Parathyroid adenoma (tissue), 2 donors: ENCODE measurements around the gene CNNM4.

Experiments used
- H2AFZ ChIP-seq: fragments of 300-600 bp; sonication (generic); one replicate; pipeline ENCODE4 v1.7.0; 2017; ENCODE audit warnings: antibody characterized with exemption, mild to moderate bottlenecking
- H3K27ac ChIP-seq: fragments of 300-600 bp; sonication (generic); one replicate; pipeline ENCODE4 v1.7.0; 2017
- H3K27me3 ChIP-seq: fragments of 300-600 bp; sonication (generic); one replicate; pipeline ENCODE4 v1.7.0; 2017; ENCODE audit warnings: low read length; ENCODE audit not compliant: control insufficient read depth, insufficient read depth
- H3K36me3 ChIP-seq: fragments of 300-600 bp; sonication (generic); one replicate; pipeline ENCODE4 v1.7.0; 2017; ENCODE audit warnings: low read length; ENCODE audit not compliant: control insufficient read depth, insufficient read depth
- H3K4me1 ChIP-seq: fragments of 300-600 bp; sonication (generic); one replicate; pipeline ENCODE4 v1.7.0; 2017; ENCODE audit warnings: control low read depth
- H3K4me2 ChIP-seq: fragments of 300-600 bp; sonication (generic); one replicate; pipeline ENCODE4 v1.7.0; 2017; ENCODE audit warnings: low read length
- H3K4me3 ChIP-seq: fragments of 300-600 bp; sonication (generic); one replicate; pipeline ENCODE4 v1.7.0; 2017; ENCODE audit warnings: low read depth, low read length
- H3K79me2 ChIP-seq: fragments of 300-600 bp; sonication (generic); one replicate; pipeline ENCODE4 v1.7.0; 2017; ENCODE audit warnings: control low read depth
- H3K9ac ChIP-seq: fragments of 300-600 bp; sonication (generic); one replicate; pipeline ENCODE4 v1.7.0; 2017; ENCODE audit warnings: mild to moderate bottlenecking
- H3K9me3 ChIP-seq: fragments of 300-600 bp; sonication (generic); one replicate; pipeline ENCODE4 v1.7.0; 2017; ENCODE audit warnings: low read length; ENCODE audit not compliant: control insufficient read depth
- CTCF ChIP-seq: fragments of 300-600 bp; sonication (generic); IDR thresholded peaks from one replicate; pipeline ENCODE4 v1.7.0; 2017; ENCODE audit warnings: antibody characterized with exemption, mild to moderate bottlenecking
- donor health status: primary hyperparathyroidism.

Gene CNNM4

GRCh38 chr2:96826546-96827278 lies 66.0 kb downstream of the CNNM4 start:
- Histone ChIP-seq H3K9ac (no peak overlapping the region), H3K9me3 (no peaks in the 10 kb centered on the region), H3K36me3 (no peaks in the 10 kb centered on the region), H3K4me1 (peaks cover 6% of the 10 kb centered on the region), H3K27ac (no peak overlapping the region), H2AFZ (no peak overlapping the region), H3K4me2 (no peak overlapping the region), H3K4me3 (no peak overlapping the region), H3K27me3 (no peaks in the 10 kb centered on the region), H3K79me2 (peaks cover 13% of the 10 kb centered on the region)
- TF ChIP-seq CTCF = no peak

- no peaks in the 10 kb centered on the region for H3K27me3 ChIP-seq
- H3K36me3 ChIP-seq = no peaks in the 10 kb centered on the region
- peaks cover 9% of the 10 kb centered on the region for H3K79me2 ChIP-seq
- H3K4me3 ChIP-seq = no peak overlapping the region
- H3K9me3 ChIP-seq = no peaks in the 10 kb centered on the region
- TF ChIP-seq CTCF = no peak
- H3K4me1 ChIP-seq = peaks cover 13% of the 10 kb centered on the region
- H2AFZ ChIP-seq = no peak overlapping the region
- H3K27ac ChIP-seq = no peak overlapping the region
- no peak overlapping the region for H3K4me2 ChIP-seq
- H3K9ac ChIP-seq = no peak overlapping the region
These were observed 67.7 kb downstream of the CNNM4 start for GRCh38 chr2:96828436-96828835.

GRCh38 chr2:96828874-96829273 lies 68.2 kb downstream of the CNNM4 start:
- H3K9ac ChIP-seq = no peak overlapping the region
- no peak overlapping the region for H3K4me3 ChIP-seq
- peaks cover 15% of the 10 kb centered on the region for H3K4me1 ChIP-seq
- H3K79me2 ChIP-seq = peaks cover 9% of the 10 kb centered on the region
- TF ChIP-seq CTCF = no peak
- no peaks in the 10 kb centered on the region for H3K27me3 ChIP-seq
- H3K4me2 ChIP-seq = no peak overlapping the region
- H2AFZ ChIP-seq = no peak overlapping the region
- H3K27ac ChIP-seq = no peak overlapping the region
- no peaks in the 10 kb centered on the region for H3K36me3 ChIP-seq
- H3K9me3 ChIP-seq = no peaks in the 10 kb centered on the region

GRCh38 chr2:96830044-96830562 lies 69.4 kb downstream of the CNNM4 start:
- no peak overlapping the region for H2AFZ ChIP-seq
- no peak overlapping the region for H3K27ac ChIP-seq
- H3K4me3 ChIP-seq = no peak overlapping the region
- H3K36me3 ChIP-seq = no peaks in the 10 kb centered on the region
- no peak overlapping the region for H3K4me2 ChIP-seq
- no peaks in the 10 kb centered on the region for H3K27me3 ChIP-seq
- H3K79me2 ChIP-seq = peaks cover 2% of the 10 kb centered on the region
- H3K9ac ChIP-seq = no peak overlapping the region
- TF ChIP-seq CTCF = no peak
- H3K9me3 ChIP-seq = no peaks in the 10 kb centered on the region
- H3K4me1 ChIP-seq = peaks cover 15% of the 10 kb centered on the region

GRCh38 chr2:96831679-96832078 lies 71.0 kb downstream of the CNNM4 start:
- H3K9ac ChIP-seq = no peak overlapping the region
- no peak overlapping the region for H3K27ac ChIP-seq
- no peak overlapping the region for H3K4me2 ChIP-seq
- TF ChIP-seq CTCF = no peak
- H2AFZ ChIP-seq = no peak overlapping the region
- H3K4me1 ChIP-seq = peaks cover 15% of the 10 kb centered on the region
- H3K9me3 ChIP-seq = no peaks in the 10 kb centered on the region
- no peaks in the 10 kb centered on the region for H3K79me2 ChIP-seq
- no peaks in the 10 kb centered on the region for H3K27me3 ChIP-seq
- no peak overlapping the region for H3K4me3 ChIP-seq
- H3K36me3 ChIP-seq = no peaks in the 10 kb centered on the region
